GM20000 (cell line): ENCODE results near the gene ZFR2.
A peak's percentile ranks its signal among the peaks of the same experiment; 100 is the strongest.
"Not testable (repeated sequence)": the region's sequence is repeated elsewhere in the genome, so short reads cannot be mapped to it uniquely, and the experiment has no call there.

Source experiments
- DNase-seq: peaks from one replicate; pipeline ENCODE4 v3.0.0; 2012; ENCODE audit warnings: low spot score
- TF ChIP-seq, protein P1 (sequence below): IDR thresholded peaks from 2 replicates; pipeline ENCODE4 v1.5.1; 2012; ENCODE audit warnings: mild to moderate bottlenecking, control low read depth; ENCODE audit errors: extremely low read depth, missing control alignments

Gene ZFR2

DNA sequence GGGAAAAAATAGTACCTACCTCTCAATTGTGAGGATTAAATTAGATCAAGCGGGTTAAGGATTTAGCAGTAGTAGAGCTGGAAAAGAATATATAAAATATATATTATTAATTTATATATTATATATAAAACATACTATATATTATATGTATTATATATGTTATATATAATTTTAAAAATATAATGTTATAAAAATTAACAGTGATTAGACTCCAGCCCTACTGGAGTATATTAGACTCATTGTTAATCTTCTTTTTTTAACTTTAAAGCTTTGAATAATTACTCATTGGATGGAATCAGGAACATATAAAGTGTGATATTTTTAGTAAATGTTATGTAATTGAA, 106.7 kb downstream of the ZFR2 start:
- TF ChIP-seq, protein P1, sequence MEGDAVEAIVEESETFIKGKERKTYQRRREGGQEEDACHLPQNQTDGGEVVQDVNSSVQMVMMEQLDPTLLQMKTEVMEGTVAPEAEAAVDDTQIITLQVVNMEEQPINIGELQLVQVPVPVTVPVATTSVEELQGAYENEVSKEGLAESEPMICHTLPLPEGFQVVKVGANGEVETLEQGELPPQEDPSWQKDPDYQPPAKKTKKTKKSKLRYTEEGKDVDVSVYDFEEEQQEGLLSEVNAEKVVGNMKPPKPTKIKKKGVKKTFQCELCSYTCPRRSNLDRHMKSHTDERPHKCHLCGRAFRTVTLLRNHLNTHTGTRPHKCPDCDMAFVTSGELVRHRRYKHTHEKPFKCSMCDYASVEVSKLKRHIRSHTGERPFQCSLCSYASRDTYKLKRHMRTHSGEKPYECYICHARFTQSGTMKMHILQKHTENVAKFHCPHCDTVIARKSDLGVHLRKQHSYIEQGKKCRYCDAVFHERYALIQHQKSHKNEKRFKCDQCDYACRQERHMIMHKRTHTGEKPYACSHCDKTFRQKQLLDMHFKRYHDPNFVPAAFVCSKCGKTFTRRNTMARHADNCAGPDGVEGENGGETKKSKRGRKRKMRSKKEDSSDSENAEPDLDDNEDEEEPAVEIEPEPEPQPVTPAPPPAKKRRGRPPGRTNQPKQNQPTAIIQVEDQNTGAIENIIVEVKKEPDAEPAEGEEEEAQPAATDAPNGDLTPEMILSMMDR = no peak
- no peak for DNase-seq

DNA sequence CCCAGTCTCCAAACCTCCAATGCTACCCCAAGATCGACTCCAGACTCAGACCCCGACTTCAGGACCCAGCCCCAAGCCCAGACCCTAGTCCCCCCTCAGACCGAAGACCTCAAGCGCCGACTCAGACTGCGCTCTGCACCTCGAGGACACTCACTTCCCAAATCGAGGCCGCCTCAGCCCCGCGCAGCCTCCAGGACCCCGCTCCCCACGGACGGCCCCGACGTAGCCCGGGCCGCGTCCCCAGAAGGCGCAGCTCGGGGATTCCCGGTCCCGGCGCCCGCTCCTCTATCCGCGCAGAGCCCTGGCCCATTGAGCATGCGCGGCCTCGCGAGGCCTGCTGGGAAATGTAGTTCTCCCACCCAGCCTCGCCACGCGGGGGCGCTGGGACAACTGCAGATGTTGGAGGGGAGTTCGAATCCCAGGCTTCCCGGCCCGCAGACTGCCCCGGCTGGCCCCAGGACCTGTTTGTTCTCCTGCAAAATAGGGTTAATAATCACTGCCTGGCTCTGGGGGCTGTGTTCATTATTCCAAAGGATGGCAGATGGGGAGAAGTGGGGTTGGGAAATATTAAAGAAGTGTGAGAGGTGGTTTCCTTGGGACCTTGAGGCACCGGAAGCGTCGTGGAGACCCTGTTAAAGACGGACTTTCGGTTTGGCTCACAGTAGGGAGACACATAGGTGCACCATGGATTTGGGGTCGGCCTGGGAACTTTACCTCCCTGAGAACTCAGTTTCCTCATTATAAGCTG, 107.3 kb downstream of the ZFR2 start, which contains the start of gene APBA3:
Gene APBA3 (minus strand): TSS at position 311 of the 748 bp plus-strand sequence. CDS start 1,428 bp downstream, outside the sequence.
- DNase-seq = peak; percentile 97
- TF ChIP-seq, protein P1 = peak; percentile 68

- TF ChIP-seq, protein P1 = no peak
- no peak for DNase-seq
These were observed 107.9 kb downstream of the ZFR2 start for GRCh38 chr19:3760871-3761361.

DNA sequence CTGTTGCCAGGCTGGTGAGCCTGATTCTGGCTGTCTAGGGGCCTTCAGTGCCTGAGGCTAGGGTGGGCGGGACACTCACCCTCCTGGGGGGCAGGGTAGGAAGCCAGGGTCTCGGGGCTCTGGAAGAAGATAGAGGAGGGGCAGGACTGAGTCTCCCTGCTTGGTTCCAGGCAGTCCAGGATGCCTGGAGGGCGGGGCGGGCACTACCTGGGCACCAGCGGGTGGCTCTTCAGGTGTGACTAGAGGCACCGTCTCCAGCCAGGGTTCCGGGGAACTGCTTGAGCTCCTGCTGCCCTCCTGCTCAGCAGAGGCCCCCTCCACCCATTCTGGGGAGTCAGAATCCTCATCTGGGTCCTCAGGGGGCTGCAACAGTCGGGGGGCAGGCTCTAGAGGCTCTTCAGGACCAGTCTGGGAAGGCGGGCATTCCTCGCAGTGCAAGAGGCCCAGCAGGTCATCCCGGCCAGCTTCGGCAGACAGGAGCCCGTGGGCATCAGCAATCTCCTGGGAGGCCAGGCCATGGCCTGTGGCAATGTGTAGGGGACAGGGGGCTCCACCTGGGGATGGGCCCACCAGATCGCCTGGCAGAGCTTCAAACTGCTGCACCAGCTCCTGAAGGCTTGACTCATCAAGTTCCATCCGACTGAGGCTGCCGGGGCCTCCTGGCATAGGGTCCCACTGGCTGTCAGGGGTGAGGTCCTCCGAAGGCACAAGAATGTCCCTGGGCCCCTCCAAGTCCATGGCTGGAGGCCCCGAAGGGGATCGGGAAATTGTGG, 109.2 kb downstream of the ZFR2 start:
- TF ChIP-seq, protein P1 = no peak
- no peak for DNase-seq

DNA sequence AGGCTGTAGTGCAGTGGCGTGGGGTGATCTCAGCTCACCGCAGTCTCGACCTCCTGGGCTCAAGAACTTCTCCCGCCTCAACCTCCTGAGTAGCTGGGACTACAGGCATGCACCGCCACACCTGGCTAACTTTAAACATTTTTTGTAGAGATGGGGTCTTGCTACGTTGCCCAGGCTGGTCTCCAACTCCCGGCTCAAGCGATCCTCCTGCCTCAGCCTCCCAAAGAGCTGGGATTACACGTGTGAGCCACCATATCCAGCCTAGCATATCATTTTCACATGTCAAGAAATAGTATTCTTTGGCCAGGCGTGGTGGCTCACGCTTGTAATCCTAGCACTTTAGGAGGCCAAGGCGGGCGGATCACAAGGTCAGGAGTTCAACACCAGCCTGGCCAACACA, 110.5 kb downstream of the ZFR2 start:
- not testable (repeated sequence) for DNase-seq

DNA sequence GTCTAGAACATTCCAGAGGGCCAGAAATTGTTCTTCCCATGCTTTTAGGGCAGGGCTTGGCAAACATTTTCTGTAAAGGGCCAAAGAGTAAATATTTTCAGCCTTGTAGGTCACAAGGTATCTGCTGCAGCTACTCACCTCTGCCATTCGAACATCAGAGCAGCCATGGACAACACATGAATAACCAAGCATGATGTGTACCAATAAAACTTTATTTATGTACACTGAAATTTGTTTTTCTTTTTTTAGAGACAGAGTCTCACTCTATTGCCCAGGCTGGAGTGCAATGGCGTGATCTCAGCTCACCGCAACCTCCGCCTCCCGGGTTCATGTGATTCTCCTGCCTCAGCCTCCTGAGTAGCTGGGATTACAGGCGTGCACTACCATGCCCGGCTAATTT, 111.1 kb downstream of the ZFR2 start:
- DNase-seq = not testable (repeated sequence)
